Activated CD4-positive, CD25-positive, alpha-beta regulatory T cell (primary cell): ENCODE data around the gene PSMD2.
A peak's percentile ranks its signal among the peaks of the same experiment; 100 is the strongest.

ENCODE experiments used
- DNase-seq, 4 experiments: peaks; one replicate each; lab custom pipeline; 2025; lab: John Stamatoyannopoulos, UW

Gene PSMD2

GRCh38 chr3:184282941-184283340 lies 16.1 kb upstream of the PSMD2 start:
- DNase-seq: no peak

- DNase-seq: no peak
These were observed 15.4 kb upstream of the PSMD2 start for GRCh38 chr3:184283681-184284080.

GRCh38 chr3:184284696-184285095 lies 14.3 kb upstream of the PSMD2 start:
- DNase-seq: no peak

- peak; percentile 19 to 59 (median 30) for DNase-seq
These were observed 9.6 kb upstream of the PSMD2 start for GRCh38 chr3:184289426-184289938.

GRCh38 chr3:184290331-184290730 lies 8.7 kb upstream of the PSMD2 start:
- no peak for DNase-seq

- DNase-seq: no peak
These were observed 7.8 kb upstream of the PSMD2 start for GRCh38 chr3:184291044-184291737.

GRCh38 chr3:184291738-184292445 lies 7.1 kb upstream of the PSMD2 start:
- no peak for DNase-seq

- no peak for DNase-seq
These were observed 3.3 kb upstream of the PSMD2 start for GRCh38 chr3:184295771-184296170.

GRCh38 chr3:184296616-184297015 lies 2.4 kb upstream of the PSMD2 start:
- no peak for DNase-seq

GRCh38 chr3:184299488-184300377 lies 692 bp downstream of the PSMD2 start:
- DNase-seq: no peak

GRCh38 chr3:184300378-184300720 lies 1.3 kb downstream of the PSMD2 start:
- no peak for DNase-seq

- no peak for DNase-seq
These were observed 6.5 kb downstream of the PSMD2 start for GRCh38 chr3:184305577-184305976.

GRCh38 chr3:184306341-184306972 lies 7.4 kb downstream of the PSMD2 start:
- no peak for DNase-seq

- no peak for DNase-seq
These were observed 8.9 kb downstream of the PSMD2 start for GRCh38 chr3:184307915-184308314.

- no peak for DNase-seq
These were observed 9.7 kb downstream of the PSMD2 start for GRCh38 chr3:184308744-184309143.

GRCh38 chr3:184311633-184312032 lies 12.6 kb downstream of the PSMD2 start:
- DNase-seq: no peak

- peak; percentile 80 to 87 (median 85) for DNase-seq
These were observed 15.3 kb downstream of the PSMD2 start, which contains the start of gene EIF4G1 for GRCh38 chr3:184314363-184314699. TSS of gene EIF4G1 (plus strand) at chr3:184314606. CDS start at chr3:184315797, 1,191 bp downstream.

- DNase-seq: peak; percentile 43 to 59 (median 54)
These were observed 15.9 kb downstream of the PSMD2 start for GRCh38 chr3:184314700-184315542.

- no peak for DNase-seq
These were observed 16.5 kb downstream of the PSMD2 start for GRCh38 chr3:184315543-184315867.

GRCh38 chr3:184315871-184316661 lies 17.0 kb downstream of the PSMD2 start:
- no peak for DNase-seq
